SK-N-SH (cell line): Measurements from ENCODE around the gene RAB6A.
A peak's percentile ranks its signal among the peaks of the same experiment; 100 is the strongest.

Experiments
- CTCF ChIP-seq: fragments of 200-600 bp; sonication (generic); IDR thresholded peaks from 2 replicates; pipeline ENCODE4 v1.6.1; 2017; ENCODE audit warnings: antibody characterized with exemption, mild to moderate bottlenecking, moderate library complexity
- EP300 ChIP-seq, 2 experiments: IDR thresholded peaks; 2 replicates each; pipeline versions ENCODE4 v1.4.0 to v1.6.1; 2012; ENCODE audit warnings: borderline replicate concordance in 1 of 2, low read depth in 1 of 2, low read length in 1 of 2
- EZH2phosphoT487 ChIP-seq: fragments of 200-600 bp; sonication (generic); IDR thresholded peaks from 2 replicates; pipeline ENCODE4 v1.6.1; 2017; ENCODE audit warnings: low read depth, mixed run types, mild to moderate bottlenecking, antibody characterized with exemption, moderate library complexity, borderline replicate concordance
- MEF2A ChIP-seq: IDR thresholded peaks from 2 replicates; pipeline ENCODE4 v1.4.0; 2012; ENCODE audit warnings: low read depth, borderline replicate concordance
- RAD21 ChIP-seq: IDR thresholded peaks from 2 replicates; pipeline ENCODE4 v1.6.1; 2012; ENCODE audit warnings: mild to moderate bottlenecking, low read length
- TAF1 ChIP-seq: IDR thresholded peaks from 2 replicates; pipeline ENCODE4 v1.6.1; 2012; ENCODE audit warnings: low read depth, mild to moderate bottlenecking, low read length, moderate library complexity, borderline replicate concordance
- TEAD4 ChIP-seq: IDR thresholded peaks from 2 replicates; pipeline ENCODE4 v1.4.0; 2012; ENCODE audit warnings: mild to moderate bottlenecking, borderline replicate concordance; ENCODE audit not compliant: insufficient read depth
- USF2 ChIP-seq: fragments of 150-350 bp; IDR thresholded peaks from 2 replicates; pipeline ENCODE4 v1.6.1; 2017; ENCODE audit warnings: antibody characterized with exemption, low read length, low read depth, borderline replicate concordance
- TF ChIP-seq, protein P1 (sequence below): IDR thresholded peaks from 2 replicates; pipeline ENCODE4 v1.4.0; 2012; ENCODE audit warnings: low read depth, borderline replicate concordance
- TF ChIP-seq, protein P2 (sequence below): IDR thresholded peaks from 2 replicates; pipeline ENCODE4 v1.4.0; 2012; ENCODE audit warnings: low read depth, borderline replicate concordance

DNA sequence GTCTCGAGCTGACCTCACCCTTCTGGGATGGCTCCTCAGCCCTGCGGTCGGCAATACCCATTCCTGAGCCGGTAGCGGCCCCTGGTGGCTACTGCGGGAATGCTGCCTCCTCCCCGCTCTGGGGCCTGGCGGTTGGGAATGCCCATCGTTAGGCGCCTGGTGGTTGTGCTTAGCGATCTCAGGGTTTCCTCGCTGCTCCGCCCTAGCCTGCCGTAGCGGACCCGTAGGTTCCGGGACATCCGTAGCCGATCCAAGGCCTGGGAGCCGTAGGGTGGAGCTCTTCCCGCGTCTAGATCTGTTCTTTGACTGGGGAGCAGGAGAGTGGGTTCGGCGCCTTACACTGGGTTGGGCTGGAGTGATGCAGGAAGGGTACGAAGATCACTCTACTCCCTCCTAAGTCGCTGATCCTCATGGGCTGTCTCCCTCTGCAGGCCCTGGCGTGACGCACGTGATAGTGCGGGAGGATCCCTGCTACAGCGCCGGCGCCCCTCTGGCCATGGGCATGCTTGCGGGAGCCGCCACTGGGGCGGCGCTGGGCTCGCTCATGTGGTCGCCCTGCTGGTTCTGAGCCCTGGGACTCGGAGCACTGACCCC, 99.7 kb downstream of the RAB6A start:
- TF ChIP-seq, protein P1, sequence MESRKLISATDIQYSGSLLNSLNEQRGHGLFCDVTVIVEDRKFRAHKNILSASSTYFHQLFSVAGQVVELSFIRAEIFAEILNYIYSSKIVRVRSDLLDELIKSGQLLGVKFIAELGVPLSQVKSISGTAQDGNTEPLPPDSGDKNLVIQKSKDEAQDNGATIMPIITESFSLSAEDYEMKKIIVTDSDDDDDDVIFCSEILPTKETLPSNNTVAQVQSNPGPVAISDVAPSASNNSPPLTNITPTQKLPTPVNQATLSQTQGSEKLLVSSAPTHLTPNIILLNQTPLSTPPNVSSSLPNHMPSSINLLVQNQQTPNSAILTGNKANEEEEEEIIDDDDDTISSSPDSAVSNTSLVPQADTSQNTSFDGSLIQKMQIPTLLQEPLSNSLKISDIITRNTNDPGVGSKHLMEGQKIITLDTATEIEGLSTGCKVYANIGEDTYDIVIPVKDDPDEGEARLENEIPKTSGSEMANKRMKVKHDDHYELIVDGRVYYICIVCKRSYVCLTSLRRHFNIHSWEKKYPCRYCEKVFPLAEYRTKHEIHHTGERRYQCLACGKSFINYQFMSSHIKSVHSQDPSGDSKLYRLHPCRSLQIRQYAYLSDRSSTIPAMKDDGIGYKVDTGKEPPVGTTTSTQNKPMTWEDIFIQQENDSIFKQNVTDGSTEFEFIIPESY = no peak
- TF ChIP-seq EP300 (IDR thresholded peaks at IDR 0.05; ENCODE audit: borderline replicate concordance in 1 of 2, low read depth in 1 of 2, low read length in 1 of 2) = no peak
- TF ChIP-seq CTCF = peak; percentile 94
- TF ChIP-seq EZH2phosphoT487 = no peak
- no peak for TF ChIP-seq TAF1
- peak; percentile 99 for TF ChIP-seq RAD21
- no peak for TF ChIP-seq TEAD4
- TF ChIP-seq, protein P2, sequence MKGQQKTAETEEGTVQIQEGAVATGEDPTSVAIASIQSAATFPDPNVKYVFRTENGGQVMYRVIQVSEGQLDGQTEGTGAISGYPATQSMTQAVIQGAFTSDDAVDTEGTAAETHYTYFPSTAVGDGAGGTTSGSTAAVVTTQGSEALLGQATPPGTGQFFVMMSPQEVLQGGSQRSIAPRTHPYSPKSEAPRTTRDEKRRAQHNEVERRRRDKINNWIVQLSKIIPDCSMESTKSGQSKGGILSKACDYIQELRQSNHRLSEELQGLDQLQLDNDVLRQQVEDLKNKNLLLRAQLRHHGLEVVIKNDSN = no peak
- TF ChIP-seq MEF2A = no peak
- no peak for TF ChIP-seq USF2
